ENCODE data around the gene SEPTIN3. TPM values are rescaled to one million over a fixed set of nuclear protein-coding genes. Genes with fewer than 3 reads are reported as not detected.

SEPTIN3 gene
- total RNA-seq, 1 donor from 2014 or later = 1.5 TPM

DNA sequence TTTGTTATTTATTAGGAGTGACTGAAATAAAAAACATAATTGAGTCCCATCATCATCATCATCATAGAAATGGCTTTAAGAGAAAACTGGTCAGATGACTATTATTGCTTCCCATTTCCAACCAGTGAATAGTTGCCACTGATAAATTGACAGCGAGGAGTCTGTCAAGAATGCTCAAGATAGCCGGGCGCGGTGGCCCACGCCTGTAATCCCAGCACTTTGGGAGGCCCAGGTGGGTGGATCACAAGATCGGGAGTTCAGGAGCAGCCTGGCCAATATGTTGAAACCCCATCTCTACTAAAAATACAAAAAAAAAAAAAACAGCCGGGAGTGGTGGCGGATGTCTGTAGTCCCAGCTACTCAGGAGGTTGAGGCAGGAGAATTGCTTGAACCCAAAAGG is 31.2 kb downstream of the SEPTIN3 start:
- no peak for DNase-seq (ENCODE audit: extremely low spot score in 2 of 2)
- H3K4me3 ChIP-seq = no peak overlapping the region
- H3K9me3 ChIP-seq = no peaks in the 10 kb centered on the region
- TF ChIP-seq POLR2A (IDR thresholded peaks at IDR 0.05) (no peak), POLR2AphosphoS5 (IDR thresholded peaks at IDR 0.05; ENCODE audit: insufficient read depth in 1 of 2, low read depth in 1 of 2) (no peak)
- TF ChIP-seq, protein P1, sequence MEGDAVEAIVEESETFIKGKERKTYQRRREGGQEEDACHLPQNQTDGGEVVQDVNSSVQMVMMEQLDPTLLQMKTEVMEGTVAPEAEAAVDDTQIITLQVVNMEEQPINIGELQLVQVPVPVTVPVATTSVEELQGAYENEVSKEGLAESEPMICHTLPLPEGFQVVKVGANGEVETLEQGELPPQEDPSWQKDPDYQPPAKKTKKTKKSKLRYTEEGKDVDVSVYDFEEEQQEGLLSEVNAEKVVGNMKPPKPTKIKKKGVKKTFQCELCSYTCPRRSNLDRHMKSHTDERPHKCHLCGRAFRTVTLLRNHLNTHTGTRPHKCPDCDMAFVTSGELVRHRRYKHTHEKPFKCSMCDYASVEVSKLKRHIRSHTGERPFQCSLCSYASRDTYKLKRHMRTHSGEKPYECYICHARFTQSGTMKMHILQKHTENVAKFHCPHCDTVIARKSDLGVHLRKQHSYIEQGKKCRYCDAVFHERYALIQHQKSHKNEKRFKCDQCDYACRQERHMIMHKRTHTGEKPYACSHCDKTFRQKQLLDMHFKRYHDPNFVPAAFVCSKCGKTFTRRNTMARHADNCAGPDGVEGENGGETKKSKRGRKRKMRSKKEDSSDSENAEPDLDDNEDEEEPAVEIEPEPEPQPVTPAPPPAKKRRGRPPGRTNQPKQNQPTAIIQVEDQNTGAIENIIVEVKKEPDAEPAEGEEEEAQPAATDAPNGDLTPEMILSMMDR (IDR thresholded peaks at IDR 0.05) = no peak
- peaks cover 16% of the 10 kb centered on the region for H3K4me1 ChIP-seq
- intact Hi-C loops (cut with DNase I) = no loop called here
- no peaks in the 10 kb centered on the region for H3K36me3 ChIP-seq
- H3K27ac ChIP-seq = no peak overlapping the region
- H3K27me3 ChIP-seq = no peaks in the 10 kb centered on the region

DNA sequence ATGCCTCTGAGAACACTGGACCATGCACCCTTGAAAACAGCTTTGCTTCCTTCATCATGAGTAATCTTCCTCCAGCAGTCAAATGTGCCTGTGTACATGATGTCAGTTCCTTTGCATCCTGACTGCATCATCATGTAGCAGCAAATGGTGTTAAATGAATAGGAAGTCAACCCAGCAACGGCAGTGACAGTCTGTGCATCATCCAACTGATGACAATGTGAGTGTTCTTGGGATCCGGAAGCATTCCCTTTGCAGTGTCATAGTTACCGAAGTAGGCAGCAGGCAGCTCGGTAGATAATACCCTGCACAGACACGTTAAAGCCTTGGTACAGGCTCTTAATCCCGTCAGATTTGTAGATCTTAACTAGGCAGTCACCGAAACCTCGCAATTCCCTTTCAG is 31.9 kb downstream of the SEPTIN3 start:
- H3K36me3 ChIP-seq = no peaks in the 10 kb centered on the region
- no peak overlapping the region for H3K27ac ChIP-seq
- DNase-seq (ENCODE audit: extremely low spot score in 2 of 2) = no peak
- no peak for TF ChIP-seq POLR2AphosphoS5 (IDR thresholded peaks at IDR 0.05; ENCODE audit: insufficient read depth in 1 of 2, low read depth in 1 of 2)
- no peaks in the 10 kb centered on the region for H3K9me3 ChIP-seq
- no peak overlapping the region for H3K4me3 ChIP-seq
- H3K4me1 ChIP-seq = peaks cover 16% of the 10 kb centered on the region
- no peaks in the 10 kb centered on the region for H3K27me3 ChIP-seq
- intact Hi-C loops (cut with DNase I) = no loop called here

DNA sequence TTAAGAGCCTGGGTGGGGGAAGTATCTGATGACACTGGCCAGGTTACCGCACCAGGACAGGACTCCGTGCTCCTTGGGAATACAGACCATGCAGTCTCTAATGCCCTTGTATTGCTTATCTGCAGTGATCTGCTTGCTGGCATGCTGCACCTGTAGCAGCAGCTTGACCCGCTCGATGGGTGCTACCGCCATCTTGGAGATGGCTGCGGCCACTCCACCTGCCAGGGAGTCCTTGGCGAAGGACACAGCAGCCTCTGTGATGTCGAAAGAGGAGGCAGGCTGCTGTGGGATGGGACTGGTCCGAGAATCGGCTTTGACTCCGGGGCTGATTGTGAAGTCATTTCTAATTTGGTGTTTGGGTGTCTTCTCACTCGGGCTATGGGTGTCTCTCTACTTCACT is 32.5 kb downstream of the SEPTIN3 start:
- intact Hi-C loops (cut with DNase I) = no loop called here
- no peaks in the 10 kb centered on the region for H3K36me3 ChIP-seq

DNA sequence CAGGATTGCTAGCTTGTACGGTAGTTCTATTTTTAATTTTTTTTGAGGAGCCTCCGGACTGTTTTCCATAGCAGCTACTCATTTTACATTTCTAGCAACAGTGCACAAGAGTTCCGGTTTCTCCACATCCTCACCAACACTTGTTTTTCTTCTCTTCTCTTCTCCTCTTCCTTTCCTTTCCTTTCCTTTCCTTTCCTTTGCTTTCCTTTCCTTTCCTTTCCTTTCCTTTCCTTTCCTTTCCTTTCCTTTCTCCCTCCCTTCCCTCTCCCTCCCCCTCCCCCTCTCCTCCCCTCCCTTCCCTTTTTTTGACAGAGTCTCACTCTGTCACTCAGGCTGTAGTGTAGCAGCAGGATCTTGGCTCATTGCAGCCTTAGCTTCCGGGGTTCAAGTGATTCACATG is 38.7 kb downstream of the SEPTIN3 start:
- H3K27me3 ChIP-seq = no peaks in the 10 kb centered on the region
- intact Hi-C loops (cut with DNase I) = no loop called here
- TF ChIP-seq POLR2A (IDR thresholded peaks at IDR 0.05) (no peak), POLR2AphosphoS5 (IDR thresholded peaks at IDR 0.05; ENCODE audit: insufficient read depth in 1 of 2, low read depth in 1 of 2) (no peak)
- TF ChIP-seq, protein P1 (IDR thresholded peaks at IDR 0.05) = no peak
- H3K36me3 ChIP-seq = no peaks in the 10 kb centered on the region
- no peaks in the 10 kb centered on the region for H3K9me3 ChIP-seq
- no peak for DNase-seq (ENCODE audit: extremely low spot score in 2 of 2)
- no peaks in the 10 kb centered on the region for H3K4me1 ChIP-seq
- H3K4me3 ChIP-seq = no peak overlapping the region
- no peak overlapping the region for H3K27ac ChIP-seq

More for the DNA sequence above, 32.5 kb downstream of the SEPTIN3 start:
- no peak for TF ChIP-seq POLR2A (IDR thresholded peaks at IDR 0.05)
- TF ChIP-seq POLR2AphosphoS5 (IDR thresholded peaks at IDR 0.05; ENCODE audit: insufficient read depth in 1 of 2, low read depth in 1 of 2) = no peak
- TF ChIP-seq, protein P1 (IDR thresholded peaks at IDR 0.05) = no peak
- Histone ChIP-seq H3K9me3 (no peaks in the 10 kb centered on the region), H3K27me3 (no peaks in the 10 kb centered on the region), H3K4me1 (peaks cover 16% of the 10 kb centered on the region), H3K4me3 (no peak overlapping the region), H3K27ac (no peak overlapping the region)
- DNase-seq (ENCODE audit: extremely low spot score in 2 of 2) = no peak

DNA sequence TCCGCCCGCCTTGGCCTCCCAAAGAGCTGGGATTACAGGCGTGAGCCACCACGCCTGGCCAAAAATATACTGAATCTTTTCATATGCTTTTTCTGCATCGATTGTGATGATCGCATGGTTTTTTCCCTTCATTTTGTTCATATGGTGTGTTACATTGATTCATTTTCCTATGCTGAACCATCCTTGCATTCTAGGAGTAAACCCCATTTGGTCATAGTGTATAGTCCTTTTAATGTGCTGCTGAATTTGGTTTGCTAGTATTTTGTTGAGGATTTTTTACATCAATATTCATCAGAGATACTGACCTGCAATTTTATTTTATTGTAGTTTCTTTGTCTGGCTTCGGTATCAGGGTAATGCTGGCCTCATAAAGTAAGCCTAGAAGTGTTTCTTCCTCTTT is 41.5 kb downstream of the SEPTIN3 start:
- TF ChIP-seq, protein P1 (IDR thresholded peaks at IDR 0.05) = no peak
- no peak for TF ChIP-seq POLR2A (IDR thresholded peaks at IDR 0.05)
- no peak for TF ChIP-seq POLR2AphosphoS5 (IDR thresholded peaks at IDR 0.05; ENCODE audit: insufficient read depth in 1 of 2, low read depth in 1 of 2)
- Histone ChIP-seq H3K36me3 (no peaks in the 10 kb centered on the region), H3K27me3 (no peaks in the 10 kb centered on the region), H3K27ac (no peak overlapping the region), H3K4me3 (no peak overlapping the region), H3K9me3 (no peaks in the 10 kb centered on the region), H3K4me1 (no peaks in the 10 kb centered on the region)
- no peak for DNase-seq (ENCODE audit: extremely low spot score in 2 of 2)
- intact Hi-C loops (cut with DNase I) = no loop called here
